IMR-90 (cell line): ENCODE results near the gene PLB1. TPM values are rescaled to one million over a fixed set of nuclear protein-coding genes. Genes with fewer than 3 reads are reported as not detected.

Experiments
- ATAC-seq: fragments of 200-7000 bp; cut with Tn5 transposase; 2 replicates; pipeline ENCODE4 v1.9.1; 2020; ENCODE audit warnings: low read depth, mild to moderate bottlenecking, moderate library complexity
- BruUV-seq: library from RNA; stranded (reverse); fragments of 400-500 nt; replicated peaks from 2 replicates; lab custom pipeline; 2021; lab: Mats Ljungman, UMichigan
- CTCF ChIA-PET: fragments of 300-600 bp; formaldehyde crosslinking; extraction: SDS; loops from one replicate; lab custom pipeline; 2021; ENCODE audit warnings: antibody characterized with exemption; lab: Yijun Ruan, JAX
- POLR2A ChIA-PET: fragments of 300-600 bp; sonication (Branson Sonifier 250); formaldehyde crosslinking; loops from one replicate; lab custom pipeline; 2022; ENCODE audit warnings: antibody characterized with exemption; ENCODE audit not compliant: unreplicated experiment; lab: Charles Lee
- DNase-seq: peaks from one replicate; pipeline ENCODE4 v3.0.0; 2013
- H2AFZ ChIP-seq: replicated peaks from 2 replicates; pipeline ENCODE3; 2013; ENCODE audit warnings: low read length, mild to moderate bottlenecking; ENCODE audit not compliant: poor library complexity
- H2AK5ac ChIP-seq: 2 replicates; pipeline ENCODE4 v1.6.1; 2013; ENCODE audit warnings: low read depth, low read length, inconsistent platforms
- H2AK9ac ChIP-seq: replicated peaks from 2 replicates; pipeline ENCODE3; 2013; ENCODE audit warnings: mild to moderate bottlenecking, low read depth, low read length, moderate library complexity; ENCODE audit not compliant: poor library complexity
- H2BK120ac ChIP-seq: 2 replicates; pipeline ENCODE4 v1.6.1; 2013; ENCODE audit warnings: low read depth, low read length, inconsistent platforms
- H2BK15ac ChIP-seq: 3 replicates; pipeline ENCODE4 v1.6.1; 2013; ENCODE audit warnings: low read depth, low read length, inconsistent platforms
- H2BK20ac ChIP-seq: 2 replicates; pipeline ENCODE4 v1.6.1; 2013; ENCODE audit warnings: low read depth, mild to moderate bottlenecking, inconsistent platforms, low read length, moderate library complexity
- H2BK5ac ChIP-seq: 2 replicates; pipeline ENCODE4 v1.6.1; 2013; ENCODE audit warnings: mild to moderate bottlenecking, low read depth, low read length, inconsistent platforms; ENCODE audit not compliant: poor library complexity, severe bottlenecking
- H3K14ac ChIP-seq: replicated peaks from 2 replicates; pipeline ENCODE4 v1.6.1; 2013; ENCODE audit warnings: low read depth, low read length, inconsistent platforms
- H3K18ac ChIP-seq: 2 replicates; pipeline ENCODE4 v1.6.1; 2013; ENCODE audit warnings: low read depth, low read length, control low read depth
- H3K23ac ChIP-seq: 2 replicates; pipeline ENCODE4 v1.6.1; 2013; ENCODE audit warnings: low read depth, low read length, inconsistent platforms
- H3K27ac ChIP-seq: 2 replicates; pipeline ENCODE4 v1.5.1; 2013; ENCODE audit warnings: mild to moderate bottlenecking, control low read depth, low read length; ENCODE audit not compliant: insufficient read depth
- H3K27me3 ChIP-seq: 2 replicates; pipeline ENCODE4 v1.6.1; 2013; ENCODE audit warnings: low read length; ENCODE audit not compliant: control insufficient read depth, insufficient read depth
- H3K36me3 ChIP-seq: 2 replicates; pipeline ENCODE4 v1.6.1; 2013; ENCODE audit warnings: low read length, mixed read lengths; ENCODE audit not compliant: control insufficient read depth, insufficient read depth
- H3K4ac ChIP-seq: 2 replicates; pipeline ENCODE4 v1.6.1; 2013; ENCODE audit warnings: low read depth, low read length, inconsistent platforms
- H3K4me1 ChIP-seq: 2 replicates; pipeline ENCODE4 v1.6.1; 2013; ENCODE audit warnings: low read length, mixed read lengths; ENCODE audit not compliant: control insufficient read depth, insufficient read depth
- H3K4me2 ChIP-seq: 2 replicates; pipeline ENCODE4 v1.6.1; 2013; ENCODE audit warnings: low read depth, mild to moderate bottlenecking, control low read depth, low read length, moderate library complexity
- H3K4me3 ChIP-seq: 2 replicates; pipeline ENCODE4 v1.5.1; 2013; ENCODE audit warnings: low read depth, mild to moderate bottlenecking, control low read depth, low read length, moderate library complexity; ENCODE audit not compliant: insufficient read depth
- H3K56ac ChIP-seq: 2 replicates; pipeline ENCODE4 v1.6.1; 2013; ENCODE audit warnings: low read length, inconsistent platforms; ENCODE audit not compliant: insufficient read depth; ENCODE audit errors: extremely low read depth
- H3K79me1 ChIP-seq, 2 experiments: 2 replicates each; pipeline ENCODE4 v1.6.1; 2013; ENCODE audit warnings: low read length in 2 of 2, inconsistent platforms in 1 of 2, low read depth in 1 of 2
- H3K9ac ChIP-seq: 2 replicates; pipeline ENCODE4 v1.6.1; 2013; ENCODE audit warnings: low read depth, low read length, control low read depth
- H3K9me1 ChIP-seq: 2 replicates; pipeline ENCODE4 v1.6.1; 2013; ENCODE audit warnings: low read length, inconsistent platforms; ENCODE audit not compliant: insufficient read depth
- H3K9me3 ChIP-seq: 2 replicates; pipeline ENCODE4 v1.6.1; 2013; ENCODE audit warnings: low read length; ENCODE audit not compliant: control insufficient read depth, insufficient read depth
- H4K20me1 ChIP-seq: 2 replicates; pipeline ENCODE4 v1.6.1; 2013; ENCODE audit warnings: low read length, inconsistent platforms; ENCODE audit not compliant: insufficient read depth
- H4K5ac ChIP-seq: 2 replicates; pipeline ENCODE4 v1.6.1; 2013; ENCODE audit warnings: mild to moderate bottlenecking, low read depth, low read length, control low read depth
- H4K8ac ChIP-seq, 2 experiments: 2 replicates each; pipeline ENCODE4 v1.6.1; 2013; ENCODE audit warnings: low read depth in 2 of 2, low read length in 2 of 2, control low read depth in 1 of 2, inconsistent platforms in 1 of 2
- H4K91ac ChIP-seq: 2 replicates; pipeline ENCODE4 v1.6.1; 2013; ENCODE audit warnings: low read depth, low read length, inconsistent platforms; ENCODE audit not compliant: insufficient read depth
- BHLHE40 ChIP-seq: fragments of 150-350 bp; IDR thresholded peaks from 2 replicates; pipeline ENCODE4 v1.6.1; 2016; ENCODE audit warnings: mild to moderate bottlenecking, low read depth, low read length
- CHD1 ChIP-seq: IDR thresholded peaks from 2 replicates; pipeline ENCODE4 v1.6.1; 2012; ENCODE audit warnings: low read depth, low read length, improper control_type of control experiment
- FOS ChIP-seq: fragments of 150-350 bp; IDR thresholded peaks from 2 replicates; pipeline ENCODE4 v1.6.1; 2016; ENCODE audit warnings: low read depth, low read length
- MAFK ChIP-seq: IDR thresholded peaks from 2 replicates; pipeline ENCODE4 v1.6.1; 2012; ENCODE audit warnings: low read depth, low read length, improper control_type of control experiment
- MAZ ChIP-seq: IDR thresholded peaks from 2 replicates; pipeline ENCODE4 v1.6.1; 2012; ENCODE audit warnings: low read depth, mild to moderate bottlenecking, low read length, improper control_type of control experiment, moderate library complexity, borderline replicate concordance
- NFE2L2 ChIP-seq: fragments of 150-350 bp; IDR thresholded peaks from 2 replicates; pipeline ENCODE4 v1.6.1; 2016; ENCODE audit warnings: low read depth, mild to moderate bottlenecking, low read length
- POLR2A ChIP-seq: IDR thresholded peaks from 2 replicates; pipeline ENCODE4 v1.6.1; 2012; ENCODE audit warnings: mild to moderate bottlenecking, low read depth, low read length
- RAD21 ChIP-seq: IDR thresholded peaks from 2 replicates; pipeline ENCODE4 v1.6.1; 2012; ENCODE audit warnings: low read length, improper control_type of control experiment
- RCOR1 ChIP-seq: IDR thresholded peaks from 2 replicates; pipeline ENCODE4 v1.6.1; 2012; ENCODE audit warnings: mild to moderate bottlenecking, low read length, improper control_type of control experiment; ENCODE audit not compliant: insufficient replicate concordance
- SMC3 ChIP-seq: fragments of 150-350 bp; IDR thresholded peaks from 2 replicates; pipeline ENCODE4 v1.6.1; 2016; ENCODE audit warnings: low read depth, mild to moderate bottlenecking, antibody characterized with exemption, low read length, moderate library complexity
- WGBS, 2 experiments: methylation state at CpG; one replicate each; pipeline versions ENCODE4 v1.1.5 to v1.1.7; 2013; ENCODE audit warnings: missing lambda C conversion rate in 2 of 2; ENCODE audit not compliant: insufficient read length in 1 of 2; ENCODE audit errors: extremely low coverage in 2 of 2; 5-methylcytosine and 5-hydroxymethylcytosine counted together
- dilution Hi-C: fragments of 300-500 bp; cut with HindIII; formaldehyde crosslinking; loops from one replicate; pipeline ENCODE4 v1.14.3; 2018; ENCODE audit warnings: low sequenced_read_pairs; ENCODE audit not compliant: unreplicated experiment
- in situ Hi-C: fragments of 300-500 bp; cut with MboI; formaldehyde crosslinking; loops from 3 replicates; pipeline ENCODE4 v1.14.3; 2019; ENCODE audit warnings: low sequenced_read_pairs, inconsistent platforms, mixed read lengths
- intact Hi-C: fragments of 100-400 bp; cut with micrococcal nuclease; formaldehyde crosslinking; loops from 2 replicates; pipeline ENCODE4 v1.10.0; 2022
- polyA plus RNA-seq, 3 experiments: library from polyadenylated mRNA; depleted of rRNA; stranded (reverse); fragments of >200 nt; gene quantifications; 2 replicates each; pipeline ENCODE4 v1.2.3, GENCODE V29; 2012; ENCODE audit warnings: low replicate concordance in 1 of 3
- total RNA-seq: library from RNA; depleted of rRNA; stranded (reverse); fragments of >200 nt; gene quantifications from 2 replicates; pipeline ENCODE4 v1.2.3, GENCODE V29; 2012
- TF ChIP-seq, protein P1 (sequence below): conservative IDR thresholded peaks from 2 replicates; pipeline ENCODE4 v1.5.1; 2012; ENCODE audit warnings: mild to moderate bottlenecking, low read depth, low read length, improper control_type of control experiment
- TF ChIP-seq, protein P2 (sequence below): fragments of 150-350 bp; IDR thresholded peaks from 2 replicates; pipeline ENCODE4 v1.6.1; 2016; ENCODE audit warnings: low read depth, mild to moderate bottlenecking, low read length, moderate library complexity, borderline replicate concordance

Gene PLB1
- total and polyA plus RNA-seq, 2 of the 4 experiments (the other 2 are of a cell fraction): 0.74 to 0.90 TPM

DNA sequence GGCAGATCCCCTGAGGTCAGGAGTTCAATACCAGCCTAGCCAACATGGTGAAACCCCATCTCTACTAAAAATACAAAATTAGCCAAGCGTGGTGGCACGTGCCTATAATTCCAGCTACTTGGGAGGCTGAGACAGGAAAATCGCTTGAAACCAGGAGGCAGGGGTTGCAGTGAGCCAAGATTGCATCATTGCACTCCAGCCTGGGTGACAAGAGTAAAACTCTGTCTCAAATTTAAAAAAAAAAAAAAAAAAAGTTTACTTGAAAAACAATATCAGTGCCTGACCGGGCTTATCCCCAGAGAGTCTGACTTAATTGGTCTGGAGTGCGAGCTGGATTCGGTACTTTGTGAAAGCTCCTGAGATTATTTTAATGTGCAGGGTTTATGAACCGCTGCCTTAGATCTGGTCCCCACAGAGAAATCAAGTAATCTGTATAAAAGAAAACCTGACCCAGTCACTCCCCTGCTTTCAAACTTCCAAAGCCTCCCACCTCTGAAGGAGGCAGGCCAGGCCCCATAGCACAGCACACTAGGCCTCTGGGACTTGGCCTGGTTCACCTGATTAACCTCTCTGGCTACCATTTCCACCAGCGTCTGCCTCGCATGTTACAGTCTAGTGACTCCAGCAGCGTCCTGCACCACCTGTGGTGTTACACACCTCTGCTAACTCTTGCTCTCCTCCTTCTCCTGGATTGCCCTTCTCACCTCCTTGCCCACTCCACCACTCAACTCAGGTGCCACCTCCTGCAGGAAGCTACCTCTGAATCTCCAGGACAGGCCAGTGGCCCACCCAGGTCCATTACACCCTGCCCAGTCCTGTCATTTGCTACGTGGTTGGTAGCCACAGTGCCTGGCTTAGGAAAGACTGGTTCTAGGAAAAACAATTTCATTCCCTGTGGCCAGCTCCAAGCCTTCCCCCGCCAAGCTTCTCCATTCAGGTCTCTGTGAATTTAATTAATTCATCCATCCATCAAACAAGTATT is 141.5 kb downstream of the PLB1 start:
- no TSS peak for BruUV-seq
- no peak for DNase-seq
- no peak overlapping the region for H3K4ac ChIP-seq
- H2BK20ac ChIP-seq: no peak overlapping the region
- no peaks in the 10 kb centered on the region for H3K9me3 ChIP-seq
- no peaks in the 10 kb centered on the region for H4K20me1 ChIP-seq
- no peak for TF ChIP-seq NFE2L2
- TF ChIP-seq MAFK: no peak
- TF ChIP-seq CHD1: no peak
- TF ChIP-seq RAD21: no peak
- TF ChIP-seq MAZ: no peak
- no peak for TF ChIP-seq POLR2A
- TF ChIP-seq RCOR1: no peak
- TF ChIP-seq BHLHE40: no peak
- TF ChIP-seq FOS: no peak
- TF ChIP-seq SMC3: no peak
- TF ChIP-seq, protein P1, sequence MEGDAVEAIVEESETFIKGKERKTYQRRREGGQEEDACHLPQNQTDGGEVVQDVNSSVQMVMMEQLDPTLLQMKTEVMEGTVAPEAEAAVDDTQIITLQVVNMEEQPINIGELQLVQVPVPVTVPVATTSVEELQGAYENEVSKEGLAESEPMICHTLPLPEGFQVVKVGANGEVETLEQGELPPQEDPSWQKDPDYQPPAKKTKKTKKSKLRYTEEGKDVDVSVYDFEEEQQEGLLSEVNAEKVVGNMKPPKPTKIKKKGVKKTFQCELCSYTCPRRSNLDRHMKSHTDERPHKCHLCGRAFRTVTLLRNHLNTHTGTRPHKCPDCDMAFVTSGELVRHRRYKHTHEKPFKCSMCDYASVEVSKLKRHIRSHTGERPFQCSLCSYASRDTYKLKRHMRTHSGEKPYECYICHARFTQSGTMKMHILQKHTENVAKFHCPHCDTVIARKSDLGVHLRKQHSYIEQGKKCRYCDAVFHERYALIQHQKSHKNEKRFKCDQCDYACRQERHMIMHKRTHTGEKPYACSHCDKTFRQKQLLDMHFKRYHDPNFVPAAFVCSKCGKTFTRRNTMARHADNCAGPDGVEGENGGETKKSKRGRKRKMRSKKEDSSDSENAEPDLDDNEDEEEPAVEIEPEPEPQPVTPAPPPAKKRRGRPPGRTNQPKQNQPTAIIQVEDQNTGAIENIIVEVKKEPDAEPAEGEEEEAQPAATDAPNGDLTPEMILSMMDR: no peak
- TF ChIP-seq, protein P2, sequence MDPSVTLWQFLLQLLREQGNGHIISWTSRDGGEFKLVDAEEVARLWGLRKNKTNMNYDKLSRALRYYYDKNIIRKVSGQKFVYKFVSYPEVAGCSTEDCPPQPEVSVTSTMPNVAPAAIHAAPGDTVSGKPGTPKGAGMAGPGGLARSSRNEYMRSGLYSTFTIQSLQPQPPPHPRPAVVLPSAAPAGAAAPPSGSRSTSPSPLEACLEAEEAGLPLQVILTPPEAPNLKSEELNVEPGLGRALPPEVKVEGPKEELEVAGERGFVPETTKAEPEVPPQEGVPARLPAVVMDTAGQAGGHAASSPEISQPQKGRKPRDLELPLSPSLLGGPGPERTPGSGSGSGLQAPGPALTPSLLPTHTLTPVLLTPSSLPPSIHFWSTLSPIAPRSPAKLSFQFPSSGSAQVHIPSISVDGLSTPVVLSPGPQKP: no peak
- H2AK5ac ChIP-seq: no peak overlapping the region; the same call in 1 of the 2 replicates
- no peak overlapping the region for H3K23ac ChIP-seq
- no peak overlapping the region for H4K8ac ChIP-seq
- H3K4me2 ChIP-seq: no peak overlapping the region
- no peak overlapping the region for H3K9ac ChIP-seq
- H2AFZ ChIP-seq: peak overlapping the region; percentile 58
- H4K91ac ChIP-seq: no peak overlapping the region
- POLR2A ChIA-PET: no interaction called here
- H2BK15ac ChIP-seq: no peak overlapping the region
- H3K27me3 ChIP-seq: no peaks in the 10 kb centered on the region
- H3K4me1 ChIP-seq: peaks cover 6% of the 10 kb centered on the region
- H2BK5ac ChIP-seq: no peak overlapping the region
- no peak overlapping the region for H2BK120ac ChIP-seq
- H3K27ac ChIP-seq: no peak overlapping the region
- intact Hi-C loops: no loop called here
- no peaks in the 10 kb centered on the region for H3K79me1 ChIP-seq
- H2AK9ac ChIP-seq: no peak overlapping the region
- no peak overlapping the region for H4K5ac ChIP-seq
- H3K56ac ChIP-seq: no peak overlapping the region
- in situ Hi-C loops: no loop called here
- H3K18ac ChIP-seq: no peak overlapping the region
- H3K36me3 ChIP-seq: no peaks in the 10 kb centered on the region
- dilution Hi-C loops: no loop called here
- ATAC-seq: no peak
- 90% methylated on average over 3 of the region's 12 CpGs; no CpG with 5 or more reads in 1 of the 2 experiments for WGBS, 2 experiments
- CTCF ChIA-PET: no interaction called here
- H3K4me3 ChIP-seq: no peak overlapping the region
- H3K9me1 ChIP-seq: peaks cover 6% of the 10 kb centered on the region
- H3K14ac ChIP-seq: no peak overlapping the region
